Measurements from ENCODE around the gene PSMD13. TPM values are rescaled to one million over a fixed set of nuclear protein-coding genes. Genes with fewer than 3 reads are reported as not detected.

PSMD13 gene
- total RNA-seq, 1 donor from 2014 or later = 137 TPM

- Mint-ChIP-seq H3K27me3 (ENCODE audit: low read depth, unreplicated experiment) (no peaks in the 10 kb centered on the region), H3K4me1 (ENCODE audit: low read depth, unreplicated experiment) (peaks cover 4% of the 10 kb centered on the region), H3K4me3 (ENCODE audit: unreplicated experiment) (no peak overlapping the region), H3K36me3 (ENCODE audit: low read depth, unreplicated experiment) (peaks cover 11% of the 10 kb centered on the region), H3K27ac (ENCODE audit: unreplicated experiment) (no peak overlapping the region), H3K9me3 (ENCODE audit: unreplicated experiment) (no peaks in the 10 kb centered on the region)
- Histone ChIP-seq H3K9me3 (ENCODE audit: insufficient read depth, low read depth, low read length) (no peaks in the 10 kb centered on the region), H3K27me3 (ENCODE audit: insufficient read depth, low read length) (no peaks in the 10 kb centered on the region), H3K4me3 (ENCODE audit: insufficient read depth, low read depth, low read length) (no peak overlapping the region), H3K36me3 (ENCODE audit: insufficient read depth, low read length) (no peaks in the 10 kb centered on the region), H3K4me1 (ENCODE audit: insufficient read depth, low read length) (no peaks in the 10 kb centered on the region), H3K27ac (ENCODE audit: low read depth, low read length) (no peak overlapping the region), H2AFZ (ENCODE audit: low read depth, low read length) (no peak overlapping the region), H3K9ac (ENCODE audit: low read length) (no peak overlapping the region), H3K79me2 (ENCODE audit: insufficient read depth, low read length) (peaks cover 3% of the 10 kb centered on the region), H4K20me1 (ENCODE audit: insufficient read depth, low read length) (no peaks in the 10 kb centered on the region), H3K4me2 (ENCODE audit: low read length) (no peak overlapping the region)
- DNase-seq (ENCODE audit: low read depth) = no peak
- TF ChIP-seq CTCF (IDR thresholded peaks at IDR 0.05; ENCODE audit: insufficient read depth, low read depth, low read length) (no peak), EZH2 (IDR thresholded peaks at IDR 0.05; ENCODE audit: insufficient read depth, low read length) (no peak)
- FAIRE-seq = no peak
These were observed 12.9 kb upstream of the PSMD13 start for GRCh38 chr11:223884-224283.

- no peak overlapping the region for H2AFZ ChIP-seq (ENCODE audit: low read depth, low read length)
- no peak overlapping the region for H3K4me2 ChIP-seq (ENCODE audit: low read length)
- no peak overlapping the region for H3K9ac ChIP-seq (ENCODE audit: low read length)
- H4K20me1 ChIP-seq (ENCODE audit: insufficient read depth, low read length) = no peaks in the 10 kb centered on the region
- H3K9me3 Mint-ChIP-seq (ENCODE audit: unreplicated experiment) = no peaks in the 10 kb centered on the region
- peaks cover 4% of the 10 kb centered on the region for H3K4me1 Mint-ChIP-seq (ENCODE audit: low read depth, unreplicated experiment)
- no peak overlapping the region for H3K27ac Mint-ChIP-seq (ENCODE audit: unreplicated experiment)
- peaks cover 11% of the 10 kb centered on the region for H3K36me3 Mint-ChIP-seq (ENCODE audit: low read depth, unreplicated experiment)
- no peak overlapping the region for H3K4me3 Mint-ChIP-seq (ENCODE audit: unreplicated experiment)
- H3K27me3 Mint-ChIP-seq (ENCODE audit: low read depth, unreplicated experiment) = no peaks in the 10 kb centered on the region
- no peaks in the 10 kb centered on the region for H3K4me1 ChIP-seq (ENCODE audit: insufficient read depth, low read length)
- peaks cover 3% of the 10 kb centered on the region for H3K79me2 ChIP-seq (ENCODE audit: insufficient read depth, low read length)
- no peaks in the 10 kb centered on the region for H3K27me3 ChIP-seq (ENCODE audit: insufficient read depth, low read length)
- no peak overlapping the region for H3K27ac ChIP-seq (ENCODE audit: low read depth, low read length)
- TF ChIP-seq CTCF (IDR thresholded peaks at IDR 0.05; ENCODE audit: insufficient read depth, low read depth, low read length) = no peak
- no peak for TF ChIP-seq EZH2 (IDR thresholded peaks at IDR 0.05; ENCODE audit: insufficient read depth, low read length)
- H3K36me3 ChIP-seq (ENCODE audit: insufficient read depth, low read length) = no peaks in the 10 kb centered on the region
- H3K9me3 ChIP-seq (ENCODE audit: insufficient read depth, low read depth, low read length) = no peaks in the 10 kb centered on the region
- no peak for DNase-seq (ENCODE audit: low read depth)
- H3K4me3 ChIP-seq (ENCODE audit: insufficient read depth, low read depth, low read length) = no peak overlapping the region
- no peak for FAIRE-seq
These were observed 12.4 kb upstream of the PSMD13 start for GRCh38 chr11:224424-224823.

GRCh38 chr11:225734-226453 is 10.9 kb upstream of the PSMD13 start:
- no peak overlapping the region for H3K4me3 ChIP-seq (ENCODE audit: insufficient read depth, low read depth, low read length)
- no peaks in the 10 kb centered on the region for H3K27me3 ChIP-seq (ENCODE audit: insufficient read depth, low read length)
- Mint-ChIP-seq H3K4me1 (ENCODE audit: low read depth, unreplicated experiment) (peaks cover 4% of the 10 kb centered on the region), H3K27me3 (ENCODE audit: low read depth, unreplicated experiment) (no peaks in the 10 kb centered on the region), H3K36me3 (ENCODE audit: low read depth, unreplicated experiment) (peaks cover 11% of the 10 kb centered on the region), H3K27ac (ENCODE audit: unreplicated experiment) (no peak overlapping the region), H3K4me3 (ENCODE audit: unreplicated experiment) (no peak overlapping the region), H3K9me3 (ENCODE audit: unreplicated experiment) (no peaks in the 10 kb centered on the region)
- H2AFZ ChIP-seq (ENCODE audit: low read depth, low read length) = no peak overlapping the region
- H3K36me3 ChIP-seq (ENCODE audit: insufficient read depth, low read length) = no peaks in the 10 kb centered on the region
- no peaks in the 10 kb centered on the region for H4K20me1 ChIP-seq (ENCODE audit: insufficient read depth, low read length)
- no peaks in the 10 kb centered on the region for H3K9me3 ChIP-seq (ENCODE audit: insufficient read depth, low read depth, low read length)
- peak; percentile 31 for DNase-seq (ENCODE audit: low read depth)
- no peak overlapping the region for H3K4me2 ChIP-seq (ENCODE audit: low read length)
- no peak overlapping the region for H3K9ac ChIP-seq (ENCODE audit: low read length)
- H3K4me1 ChIP-seq (ENCODE audit: insufficient read depth, low read length) = no peaks in the 10 kb centered on the region
- peaks cover 3% of the 10 kb centered on the region for H3K79me2 ChIP-seq (ENCODE audit: insufficient read depth, low read length)
- no peak for TF ChIP-seq EZH2 (IDR thresholded peaks at IDR 0.05; ENCODE audit: insufficient read depth, low read length)
- TF ChIP-seq CTCF (IDR thresholded peaks at IDR 0.05; ENCODE audit: insufficient read depth, low read depth, low read length) = no peak
- H3K27ac ChIP-seq (ENCODE audit: low read depth, low read length) = no peak overlapping the region
- no peak for FAIRE-seq
